KOPT-K1 (cell line): ENCODE measurements around the gene BBIP1.

Source experiments
- H3K27ac ChIP-seq: fragments of 200-600 bp; sonication (generic); 2 replicates; pipeline ENCODE4 v1.5.1; 2016; ENCODE audit warnings: antibody characterized with exemption, mild to moderate bottlenecking, low read depth, low read length; ENCODE audit not compliant: poor library complexity, severe bottlenecking
- H3K36me3 ChIP-seq: fragments of 200-600 bp; sonication (generic); 2 replicates; pipeline ENCODE4 v1.5.1; 2017; ENCODE audit warnings: antibody characterized with exemption, mild to moderate bottlenecking, low read length, moderate library complexity; ENCODE audit not compliant: insufficient read depth
- H3K9me3 ChIP-seq: fragments of 200-600 bp; sonication (generic); 2 replicates; pipeline ENCODE4 v1.5.1; 2017; ENCODE audit warnings: antibody characterized with exemption, low read length, mild to moderate bottlenecking; ENCODE audit not compliant: insufficient read depth, poor library complexity, severe bottlenecking

The BBIP1 gene

DNA sequence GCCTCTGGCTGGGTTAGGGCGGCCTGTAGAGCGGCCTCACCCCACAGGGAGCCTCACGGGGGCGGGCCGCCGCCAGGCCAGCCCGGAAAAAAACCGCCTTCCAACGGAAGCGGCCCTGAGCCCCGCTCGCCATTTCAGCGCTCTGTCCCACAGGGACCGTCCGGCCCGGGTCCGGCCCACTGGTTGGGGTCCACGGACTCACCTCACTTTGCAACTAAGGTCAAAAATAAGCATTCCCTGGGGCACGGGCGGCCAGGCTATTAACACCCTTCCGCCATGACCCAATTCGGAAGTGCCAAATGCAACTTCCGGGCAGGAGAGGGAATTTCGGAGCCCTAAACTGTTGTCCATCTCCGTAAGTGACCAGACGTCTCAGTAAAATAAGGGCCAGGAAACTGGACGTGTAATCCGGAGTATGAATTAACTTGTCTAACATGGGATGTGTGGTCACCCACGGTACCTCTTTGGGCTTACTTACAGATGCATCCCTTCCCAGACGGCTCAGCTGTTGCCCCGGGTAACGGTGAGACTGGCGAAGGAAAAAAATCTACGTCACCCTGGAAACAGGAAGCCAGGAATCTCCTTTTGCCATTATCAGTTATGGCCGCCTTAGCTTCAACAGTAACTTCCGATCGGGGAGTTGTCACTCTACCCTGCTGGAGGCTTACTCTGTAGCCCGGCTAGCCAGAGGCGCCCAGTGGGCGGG lies at the start of gene BBIP1:
BBIP1 (minus strand) TSS at position 538 of the 706 bp plus-strand sequence. CDS start 1,023 bp downstream, outside the sequence.
- H3K36me3 ChIP-seq = no peaks in the 10 kb centered on the region
- peak within 1 kb of the TSS; percentile 91 for H3K27ac ChIP-seq
- H3K9me3 ChIP-seq = no peaks in the 10 kb centered on the region

- no peak overlapping the region for H3K27ac ChIP-seq
- H3K36me3 ChIP-seq = peaks cover 12% of the 10 kb centered on the region; the same call in 1 of the 2 replicates
- no peaks in the 10 kb centered on the region for H3K9me3 ChIP-seq
These were observed 48.7 kb upstream of the BBIP1 start for GRCh38 chr10:110967645-110968044.

GRCh38 chr10:110967009-110967630 lies 48.1 kb upstream of the BBIP1 start:
- no peaks in the 10 kb centered on the region for H3K9me3 ChIP-seq
- 0 out of 2 replicates have a peak, but pooled peaks cover 12% of the 10 kb centered on the region for H3K36me3 ChIP-seq
- H3K27ac ChIP-seq = no peak overlapping the region

- Histone ChIP-seq H3K27ac (no peak overlapping the region), H3K36me3 (0 out of 2 replicates have a peak, but pooled peaks cover 12% of the 10 kb centered on the region), H3K9me3 (no peaks in the 10 kb centered on the region)
These were observed 47.2 kb upstream of the BBIP1 start for GRCh38 chr10:110966146-110966545.

DNA sequence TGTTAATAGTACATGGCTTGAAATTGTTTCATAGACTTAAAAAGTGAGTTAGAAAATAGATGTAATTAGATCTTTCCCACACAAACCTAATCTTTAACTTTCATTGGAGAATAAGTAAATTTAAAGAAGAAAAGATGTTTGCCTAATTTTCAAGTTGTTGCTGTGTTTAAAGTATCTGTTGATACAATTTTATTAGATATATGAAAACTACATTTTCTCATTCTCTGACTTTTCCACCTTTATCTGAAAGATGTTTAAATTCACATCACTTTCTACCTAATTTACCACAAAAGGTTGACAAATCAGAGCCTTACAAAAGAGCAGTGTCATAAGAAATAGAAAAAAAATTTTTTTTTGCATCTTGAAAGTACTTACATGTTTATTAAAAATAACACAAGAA lies 46.2 kb upstream of the BBIP1 start:
- H3K9me3 ChIP-seq = no peaks in the 10 kb centered on the region
- H3K27ac ChIP-seq = no peak overlapping the region
- 0 out of 2 replicates have a peak, but pooled peaks cover 12% of the 10 kb centered on the region for H3K36me3 ChIP-seq

- no peak overlapping the region for H3K27ac ChIP-seq
- no peaks in the 10 kb centered on the region for H3K9me3 ChIP-seq
- H3K36me3 ChIP-seq = 0 out of 2 replicates have a peak, but pooled peaks cover 12% of the 10 kb centered on the region
These were observed 45.7 kb upstream of the BBIP1 start for GRCh38 chr10:110964681-110965080.

GRCh38 chr10:110963162-110963561 lies 44.2 kb upstream of the BBIP1 start:
- Histone ChIP-seq H3K27ac (no peak overlapping the region), H3K9me3 (no peaks in the 10 kb centered on the region), H3K36me3 (0 out of 2 replicates have a peak, but pooled peaks cover 12% of the 10 kb centered on the region)

DNA sequence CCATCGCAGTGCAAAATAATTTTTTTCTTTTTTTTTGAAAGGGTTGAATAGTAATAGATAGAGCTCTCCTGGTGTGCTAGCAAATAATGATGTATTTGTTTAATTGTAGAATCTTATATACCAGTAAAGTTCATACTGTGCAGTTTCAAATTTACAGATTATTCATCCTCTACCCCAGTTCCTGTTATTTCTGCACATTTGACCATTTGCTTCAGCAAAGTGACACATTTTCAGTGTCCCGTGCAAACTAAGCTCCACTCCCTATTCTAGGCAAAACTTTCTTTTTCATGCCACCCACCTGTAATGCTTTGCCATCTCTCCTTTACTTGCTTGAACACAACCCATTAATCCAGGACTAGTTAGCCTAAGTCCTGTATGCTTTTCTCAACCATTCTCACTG lies 43.5 kb upstream of the BBIP1 start:
- 0 out of 2 replicates have a peak, but pooled peaks cover 9% of the 10 kb centered on the region for H3K36me3 ChIP-seq
- no peaks in the 10 kb centered on the region for H3K9me3 ChIP-seq
- no peak overlapping the region for H3K27ac ChIP-seq

DNA sequence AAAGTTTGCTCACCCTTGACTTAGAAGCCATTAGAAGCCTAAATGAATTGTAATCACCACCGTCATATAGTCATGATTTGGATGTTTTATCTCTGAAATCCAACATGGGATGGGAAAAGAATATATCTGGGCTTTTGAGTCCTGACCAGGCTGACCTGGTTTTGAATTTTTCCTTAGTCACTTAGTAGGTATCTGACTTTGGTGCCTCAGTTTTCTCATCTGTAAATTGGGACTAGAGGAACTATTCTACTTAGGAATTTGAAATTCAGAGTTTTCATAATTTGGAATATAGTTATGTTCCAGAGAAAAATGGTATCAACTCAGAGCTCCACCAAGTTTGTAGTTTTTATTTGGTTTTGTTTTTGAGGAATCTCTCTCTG lies 41.3 kb upstream of the BBIP1 start:
- Histone ChIP-seq H3K27ac (no peak overlapping the region), H3K36me3 (0 out of 2 replicates have a peak, but pooled peaks cover 8% of the 10 kb centered on the region), H3K9me3 (no peaks in the 10 kb centered on the region)

DNA sequence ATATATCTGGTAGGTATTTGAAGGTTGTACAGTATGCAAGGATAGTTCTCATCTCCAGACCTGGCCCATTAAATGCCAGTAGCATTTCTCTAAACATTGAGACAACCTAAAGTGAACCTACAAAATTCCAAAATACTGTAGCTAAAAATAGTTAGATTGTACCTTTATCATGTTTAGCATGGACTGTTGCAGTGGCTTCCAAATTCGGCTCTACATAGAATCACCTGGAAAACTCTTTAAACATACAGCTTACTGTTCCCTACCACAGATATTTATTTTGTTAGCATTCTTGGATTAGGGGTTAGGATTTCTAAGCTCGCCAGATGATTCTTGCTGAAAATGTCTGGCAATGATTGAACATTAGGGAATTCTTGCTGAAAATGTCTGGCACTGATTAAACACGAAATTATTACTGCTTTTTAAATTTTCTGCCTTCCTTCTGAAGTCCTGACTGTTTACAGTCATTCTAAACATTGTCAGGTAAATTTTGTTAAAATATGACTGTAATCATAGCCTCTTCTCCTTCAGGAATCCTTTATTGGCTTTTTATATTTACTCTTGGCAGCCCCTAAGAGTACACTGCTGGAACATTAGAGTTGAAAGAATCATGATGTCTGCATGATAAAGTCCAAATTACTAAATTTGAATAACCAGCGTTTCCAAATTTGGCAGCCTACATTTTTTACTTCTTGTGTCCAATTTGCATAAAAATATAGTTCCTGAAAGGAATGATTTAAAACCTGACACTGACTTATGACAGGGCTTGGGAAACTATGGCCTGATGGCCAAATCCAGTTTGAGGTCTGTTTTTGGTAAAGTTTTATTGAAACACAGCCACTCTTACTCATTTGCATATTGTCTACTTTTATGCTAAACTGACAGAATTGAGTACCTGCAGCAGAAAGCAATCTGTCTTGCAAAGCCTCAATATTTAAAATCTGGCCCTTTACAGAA lies 40.7 kb upstream of the BBIP1 start:
- Histone ChIP-seq H3K27ac (no peak overlapping the region), H3K9me3 (no peaks in the 10 kb centered on the region), H3K36me3 (0 out of 2 replicates have a peak, but pooled peaks cover 7% of the 10 kb centered on the region)

- peaks cover 2% of the 10 kb centered on the region for H3K36me3 ChIP-seq
- no peak overlapping the region for H3K27ac ChIP-seq
- H3K9me3 ChIP-seq = no peaks in the 10 kb centered on the region
These were observed 38.6 kb upstream of the BBIP1 start for GRCh38 chr10:110957606-110958005.

DNA sequence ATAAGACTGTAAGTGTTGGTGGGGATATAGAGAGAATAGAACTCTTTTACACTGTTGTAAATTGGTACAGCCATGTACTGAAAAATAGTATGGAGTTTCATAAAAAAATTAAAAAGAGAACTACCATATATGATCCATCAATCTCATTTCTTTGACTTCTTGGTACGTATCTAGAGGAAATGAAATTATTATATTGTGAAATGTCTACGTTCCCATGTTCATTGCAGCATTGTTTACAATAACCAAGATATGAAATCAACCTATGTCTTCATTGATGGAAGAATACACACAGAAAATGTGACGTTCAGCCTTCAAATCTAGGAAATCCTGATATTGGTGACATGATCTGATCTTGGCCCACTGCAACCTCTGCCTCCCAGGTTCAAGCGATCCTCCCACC lies 32.4 kb upstream of the BBIP1 start:
- Histone ChIP-seq H3K36me3 (peaks cover 17% of the 10 kb centered on the region), H3K27ac (no peak overlapping the region), H3K9me3 (peaks cover 10% of the 10 kb centered on the region)

DNA sequence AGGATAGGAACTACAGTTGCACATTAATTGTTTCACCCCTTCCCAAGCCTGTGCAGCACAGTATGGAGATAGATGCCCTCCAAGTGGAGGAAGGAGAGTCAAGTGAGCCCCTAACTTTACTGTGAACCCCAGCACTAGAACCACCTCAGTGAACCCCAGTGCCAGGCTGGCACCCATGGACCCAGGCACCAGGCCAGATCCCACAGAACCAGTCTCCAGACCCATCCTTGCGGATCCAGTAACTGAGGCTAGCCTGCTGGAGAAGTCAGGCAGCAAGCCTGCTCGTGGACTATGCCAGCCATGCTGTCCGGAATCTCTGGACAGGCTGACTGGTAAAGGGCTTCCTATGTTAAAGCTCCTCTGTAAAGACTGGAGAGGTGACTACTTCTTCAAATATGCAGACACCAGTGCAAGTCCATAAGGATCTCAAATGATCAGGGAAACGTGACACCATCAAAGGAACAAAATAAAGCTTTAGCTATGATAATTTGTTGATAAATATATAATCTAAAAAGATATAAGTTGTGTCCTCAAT lies 28.1 kb upstream of the BBIP1 start:
- peaks cover 46% of the 10 kb centered on the region for H3K36me3 ChIP-seq
- peaks cover 49% of the 10 kb centered on the region for H3K9me3 ChIP-seq
- no peak overlapping the region for H3K27ac ChIP-seq

- peaks cover 46% of the 10 kb centered on the region for H3K36me3 ChIP-seq
- H3K9me3 ChIP-seq = peaks cover 50% of the 10 kb centered on the region
- no peak overlapping the region for H3K27ac ChIP-seq
These were observed 27.5 kb upstream of the BBIP1 start for GRCh38 chr10:110946496-110946895.
